SU-DHL-6 (cell line): ENCODE results near the gene PASD1.

Experiments
- CTCF ChIP-seq: fragments of 200-600 bp; sonication (generic); IDR thresholded peaks from one replicate; pipeline ENCODE4 v1.5.1; 2017; ENCODE audit warnings: antibody characterized with exemption, mild to moderate bottlenecking, low read length, moderate library complexity; ENCODE audit not compliant: insufficient read depth, poor library complexity, severe bottlenecking
- EZH2phosphoT487 ChIP-seq: fragments of 200-600 bp; sonication (generic), shearing (Covaris generic); conservative IDR thresholded peaks from 2 replicates; pipeline ENCODE4 v1.6.1; 2018; ENCODE audit warnings: mild to moderate bottlenecking, antibody characterized with exemption, low read length, moderate library complexity, mixed read lengths

- TF ChIP-seq CTCF (no peak), EZH2phosphoT487 (no peak)
Observed at GRCh38 chrX:151537572-151537971, 25.9 kb upstream of the PASD1 start.
